Frontal cortex (tissue), 4 donors: ENCODE data around the gene DPP8. TPM values are rescaled to one million over a fixed set of nuclear protein-coding genes. Genes with fewer than 3 reads are reported as not detected.
"Not testable (repeated sequence)": the region's sequence is repeated elsewhere in the genome, so short reads cannot be mapped to it uniquely, and the experiment has no call there.

Experiments used
- DNase-seq, 2 donors: peaks; one replicate each; pipeline ENCODE4 v3.0.0; 2012; ENCODE audit warnings: low spot score in 2 of 2
- FAIRE-seq: peaks from 2 replicates; lab custom pipeline; 2012; peaks lifted over from hg19 to GRCh38; lab: Jason Lieb, UNC
- total RNA-seq: library from RNA; depleted of rRNA; stranded (reverse); fragments of >200 nt; gene quantifications from one replicate; pipeline ENCODE4 v1.2.3, GENCODE V29; 2014
- donor health status: control.
- donor health status: control.
- donor health status: control.

The DPP8 gene
- total RNA-seq, 1 donor from 2014 or later = 87.2 TPM

- no peak for FAIRE-seq
- no peak for DNase-seq
Observed at GRCh38 chr15:65409036-65409631, 108.4 kb downstream of the DPP8 start.

GRCh38 chr15:65408324-65409035, 109.0 kb downstream of the DPP8 start:
- FAIRE-seq = no peak
- DNase-seq = no peak

- DNase-seq (no peak), FAIRE-seq (no peak)
Observed at GRCh38 chr15:65406424-65407000, 111.0 kb downstream of the DPP8 start.

GRCh38 chr15:65405791-65406423, 111.6 kb downstream of the DPP8 start:
- DNase-seq (no peak), FAIRE-seq (no peak)

GRCh38 chr15:65404186-65404872, 113.2 kb downstream of the DPP8 start:
- no peak for DNase-seq

GRCh38 chr15:65402961-65403360, 114.5 kb downstream of the DPP8 start:
- FAIRE-seq = no peak
- no peak for DNase-seq

More at GRCh38 chr15:65404186-65404872, 113.2 kb downstream of the DPP8 start:
- FAIRE-seq = no peak

GRCh38 chr15:65401611-65402240, 115.8 kb downstream of the DPP8 start:
- DNase-seq (no peak), FAIRE-seq (no peak)

GRCh38 chr15:65400760-65401610, 116.5 kb downstream of the DPP8 start:
- DNase-seq (peak; percentile 64 to 84), FAIRE-seq (no peak)

- no peak for FAIRE-seq
- no peak for DNase-seq
Observed at GRCh38 chr15:65399997-65400396, 117.5 kb downstream of the DPP8 start.

GRCh38 chr15:65399001-65399706, 118.3 kb downstream of the DPP8 start:
- DNase-seq (no peak), FAIRE-seq (no peak)

- not testable (repeated sequence) for DNase-seq, FAIRE-seq
Observed at GRCh38 chr15:65398486-65398885, 119.0 kb downstream of the DPP8 start.

GRCh38 chr15:65396965-65397317, 120.5 kb downstream of the DPP8 start:
- DNase-seq (no peak), FAIRE-seq (no peak)

- FAIRE-seq = no peak
- DNase-seq = no peak
Observed at GRCh38 chr15:65396283-65396964, 121.1 kb downstream of the DPP8 start.

GRCh38 chr15:65395567-65396202, 121.8 kb downstream of the DPP8 start:
- FAIRE-seq (no peak), DNase-seq (no peak)

- no peak for FAIRE-seq
- no peak for DNase-seq
Observed at GRCh38 chr15:65394936-65395335, 122.6 kb downstream of the DPP8 start.

GRCh38 chr15:65394280-65394789, 123.2 kb downstream of the DPP8 start:
- FAIRE-seq (no peak), DNase-seq (no peak)

GRCh38 chr15:65393557-65393956, 123.9 kb downstream of the DPP8 start:
- DNase-seq (no peak), FAIRE-seq (no peak)
